K562 (cell line): ENCODE data around the gene CLCN6. TPM values are rescaled to one million over a fixed set of nuclear protein-coding genes. Genes with fewer than 3 reads are reported as not detected.

Experiments used
- ATAC-seq: fragments of 200-7000 bp; cut with Tn5 transposase; 3 replicates; pipeline ENCODE4 v1.9.1; 2020; ENCODE audit warnings: moderate library complexity
- BruUV-seq: library from RNA; stranded (reverse); fragments of 400-500 nt; replicated peaks from 2 replicates; lab custom pipeline; 2021; lab: Mats Ljungman, UMichigan
- CTCF ChIA-PET: fragments of 300-600 bp; formaldehyde crosslinking; extraction: SDS; loops from one replicate; lab custom pipeline; 2021; ENCODE audit warnings: low intra/inter-chr PET ratio; lab: Yijun Ruan, JAX
- POLR2A ChIA-PET: fragments of 300-600, 350-650 bp; sonication (Branson Sonifier 250); formaldehyde crosslinking; extraction: SDS; loops from one replicate; lab custom pipeline; 2021; ENCODE audit warnings: antibody characterized with exemption, inconsistent platforms; lab: Yijun Ruan, JAX
- DNase-seq, 4 experiments: peaks; one replicate each; pipeline versions ENCODE4 v3.0.0 to v3.0.0-alpha.2; 2011 to 2018; ENCODE audit warnings: low spot score in 3 of 4, mixed read lengths in 3 of 4; ENCODE audit errors: extremely low read depth in 1 of 4
- FAIRE-seq: peaks from 2 replicates; lab custom pipeline; 2011; peaks lifted over from hg19 to GRCh38; lab: Jason Lieb, UNC
- H2AFZ ChIP-seq: 2 replicates; pipeline ENCODE4 v1.6.0; 2011; ENCODE audit warnings: low read depth, low read length, control low read depth, inconsistent platforms
- H3K27ac ChIP-seq: fragments of 200-600 bp; 3 replicates; pipeline ENCODE4 v1.8.0; 2011; ENCODE audit warnings: low read depth, mild to moderate bottlenecking, control low read depth, inconsistent platforms, low read length, moderate library complexity, mixed read lengths; ENCODE audit errors: extremely low read depth
- H3K27me3 ChIP-seq, 2 experiments: fragments of 300-600 bp in 1 of 2; 2 replicates in 1 of 2; 3 replicates in 1 of 2; pipeline versions ENCODE4 v1.6.0 to v1.8.0; 2011; ENCODE audit warnings: inconsistent platforms in 2 of 2, low read length in 2 of 2, mild to moderate bottlenecking in 1 of 2, mixed read lengths in 1 of 2, moderate library complexity in 1 of 2; ENCODE audit not compliant: control insufficient read depth in 2 of 2, insufficient read depth in 2 of 2
- H3K36me3 ChIP-seq: fragments of 300-600 bp; 3 replicates; pipeline ENCODE4 v1.8.0; 2011; ENCODE audit warnings: mild to moderate bottlenecking, low read length, inconsistent platforms; ENCODE audit not compliant: control insufficient read depth, insufficient read depth
- H3K4me1 ChIP-seq, 2 experiments: fragments of 200-600 bp in 1 of 2; replicated peaks in 1 of 2; 2 replicates in 1 of 2; 3 replicates in 1 of 2; pipeline versions ENCODE4 v1.5.1 to v1.8.0; 2011; ENCODE audit warnings: inconsistent platforms in 2 of 2, low read length in 2 of 2, mild to moderate bottlenecking in 1 of 2, mixed read lengths in 1 of 2, moderate library complexity in 1 of 2; ENCODE audit not compliant: control insufficient read depth in 2 of 2, insufficient read depth in 2 of 2
- H3K4me2 ChIP-seq: 2 replicates; pipeline ENCODE4 v1.6.1; 2011; ENCODE audit warnings: low read length, control low read depth, inconsistent platforms, mixed read lengths; ENCODE audit not compliant: insufficient read depth
- H3K4me3 ChIP-seq: fragments of 200-600 bp; sonication (generic), shearing (Covaris generic); 2 replicates; pipeline ENCODE4 v1.5.1; 2016; ENCODE audit warnings: control low read depth, inconsistent platforms
- H3K79me2 ChIP-seq: fragments of 200-600 bp; 3 replicates; pipeline ENCODE4 v1.8.0; 2011; ENCODE audit warnings: low read length, inconsistent platforms; ENCODE audit not compliant: control insufficient read depth, insufficient read depth
- H3K9ac ChIP-seq, 2 experiments: 2 replicates each; pipeline versions ENCODE4 v1.6.0 to v1.6.1; 2011; ENCODE audit warnings: low read depth in 2 of 2, low read length in 2 of 2, control low read depth in 1 of 2, inconsistent platforms in 1 of 2, mild to moderate bottlenecking in 1 of 2, mixed read lengths in 1 of 2; ENCODE audit not compliant: insufficient read depth in 1 of 2
- H3K9me1 ChIP-seq: one replicate; pipeline ENCODE4 v1.6.0; 2011; ENCODE audit warnings: inconsistent platforms, mild to moderate bottlenecking, low read length, moderate library complexity; ENCODE audit not compliant: control insufficient read depth, insufficient read depth
- H3K9me3 ChIP-seq: replicated peaks from 2 replicates; pipeline ENCODE4 v1.5.1; 2011; ENCODE audit warnings: low read depth, low read length, inconsistent platforms; ENCODE audit not compliant: control insufficient read depth, insufficient read depth
- H4K20me1 ChIP-seq: replicated peaks from 2 replicates; pipeline ENCODE4 v1.6.1; 2011; ENCODE audit warnings: low read length, inconsistent platforms, mixed read lengths; ENCODE audit not compliant: control insufficient read depth, insufficient read depth
- BACH1 ChIP-seq: fragments of 200-800 bp; sonication (Bioruptor generic); IDR thresholded peaks from 2 replicates; pipeline ENCODE4 v1.6.1; 2016; ENCODE audit warnings: missing genetic modification characterization, missing compliant biosample characterization
- CREM ChIP-seq: IDR thresholded peaks from 2 replicates; pipeline ENCODE4 v1.6.1; 2014; ENCODE audit warnings: antibody characterized with exemption, low read depth
- ELF1 ChIP-seq: fragments of 200-800 bp; sonication (Bioruptor generic); IDR thresholded peaks from 2 replicates; pipeline ENCODE4 v1.6.1; 2016; ENCODE audit warnings: missing genetic modification characterization, missing compliant biosample characterization
- LARP7 ChIP-seq: fragments of 450-650 bp; IDR thresholded peaks from 2 replicates; pipeline ENCODE4 v1.6.1; 2016
- RNF219 ChIP-seq: fragments of 250-450 bp; sonication (Bioruptor Pico); IDR thresholded peaks from 2 replicates; pipeline ENCODE4 v1.5.0; 2022; ENCODE audit warnings: mild to moderate bottlenecking
- SMAD2 ChIP-seq: fragments of 150-350 bp; IDR thresholded peaks from 2 replicates; pipeline ENCODE4 v1.6.1; 2014; ENCODE audit warnings: low read depth, mild to moderate bottlenecking, low read length
- ZBTB33 ChIP-seq: sonication (generic); formaldehyde crosslinking; IDR thresholded peaks from 2 replicates; pipeline ENCODE4 v1.8.1; 2023; ENCODE audit warnings: mild to moderate bottlenecking, missing genetic modification reagents
- ZNF75A ChIP-seq: fragments of 450-650 bp; formaldehyde crosslinking; IDR thresholded peaks from 2 replicates; pipeline ENCODE4 v1.4.0; 2020; ENCODE audit warnings: mild to moderate bottlenecking
- WGBS: fragments of 100-300 bp; shearing (Covaris generic); methylation state at CpG from one replicate; pipeline ENCODE4 v1.1.6; 2016; ENCODE audit warnings: low coverage, mixed read lengths; ENCODE audit not compliant: insufficient coverage; ENCODE audit errors: missing lambda C conversion rate; 5-methylcytosine and 5-hydroxymethylcytosine counted together
- in situ Hi-C: fragments of 300-500 bp; cut with MboI; formaldehyde crosslinking; loops from 4 replicates; pipeline ENCODE4 v1.15.0; 2018; ENCODE audit warnings: inconsistent platforms, mixed read lengths
- intact Hi-C: fragments of 100-400 bp; cut with micrococcal nuclease; formaldehyde crosslinking; loops from 2 replicates; pipeline ENCODE4 v1.14.2; 2022
- polyA plus RNA-seq, 8 experiments: library from polyadenylated mRNA; depleted of rRNA in 4 of 8; stranded (reverse) in 5 of 8; unstranded in 3 of 8; fragments of >200 nt; fragmentation: Nextera tagmentation in 2 of 8; fragmentation: Illumina TruSeq in 1 of 8; extraction: Ambion mirVana in 2 of 8; extraction: Trizol in 1 of 8; gene quantifications; 2 replicates each; pipeline versions ENCODE4 v1.2.1 to v1.2.3, GENCODE V29; 2011 to 2014; ENCODE audit warnings: inconsistent platforms in 1 of 8, missing spikeins in 1 of 8
- total RNA-seq, 7 experiments: library from RNA; depleted of rRNA in 6 of 7; stranded (reverse); fragments of >200 nt in 6 of 7; fragmentation: Illumina TruSeq in 2 of 7; extraction: Trizol in 2 of 7; gene quantifications; 2 replicates each; pipeline versions ENCODE4 v1.2.1 to v1.2.3, GENCODE V29; 2011 to 2021; ENCODE audit warnings: low replicate concordance in 1 of 7
- TF ChIP-seq, protein P1 (sequence below): conservative IDR thresholded peaks from 2 replicates; pipeline ENCODE4 v1.6.1; 2011; ENCODE audit warnings: low read depth, mild to moderate bottlenecking, low read length; ENCODE audit not compliant: control insufficient read depth
- TF ChIP-seq, protein P2 (sequence below): fragments of 450-650 bp; conservative IDR thresholded peaks from 2 replicates; pipeline ENCODE4 v1.6.1; 2016; ENCODE audit warnings: missing genetic modification characterization, low read depth, mild to moderate bottlenecking, control low read depth, missing compliant biosample characterization
- TF ChIP-seq, protein P3 (sequence below): fragments of 250-450 bp; sonication (Bioruptor Pico); IDR thresholded peaks from 2 replicates; pipeline ENCODE4 v1.5.0; 2021

The CLCN6 gene
- total and polyA plus RNA-seq, 9 of the 15 experiments (the other 6 are each of a cell fraction or from before 2014, with no cell fraction given) = 2.0 to 21.8 (median 13.6) TPM

GRCh38 chr1:11858158-11858557 is 52.2 kb downstream of the CLCN6 start:
- Histone ChIP-seq H3K27me3 (peaks cover 40 to 48% of the 10 kb centered on the region in 2 experiments; a peak in 4 of 5 replicates), H3K27ac (no peak overlapping the region), H2AFZ (no peak overlapping the region), H3K79me2 (no peaks in the 10 kb centered on the region), H3K9ac (no peak overlapping the region), H3K4me1 (peaks cover 0 to 10% of the 10 kb centered on the region in 2 experiments; a peak in 2 of 5 replicates), H4K20me1 (peaks cover 16% of the 10 kb centered on the region), H3K4me2 (no peak overlapping the region), H3K36me3 (no peaks in the 10 kb centered on the region), H3K4me3 (no peak overlapping the region), H3K9me3 (no peaks in the 10 kb centered on the region), H3K9me1 (no peaks in the 10 kb centered on the region)
- intact Hi-C loops = no loop called here
- DNase-seq (no peak), ATAC-seq (no peak), FAIRE-seq (no peak)
- no peak for TF ChIP-seq CREM
- TF ChIP-seq RNF219 (CRISPR knock-in tag) = no peak
- no peak for TF ChIP-seq BACH1 (tag)
- TF ChIP-seq ZNF75A = no peak
- TF ChIP-seq, protein P1, sequence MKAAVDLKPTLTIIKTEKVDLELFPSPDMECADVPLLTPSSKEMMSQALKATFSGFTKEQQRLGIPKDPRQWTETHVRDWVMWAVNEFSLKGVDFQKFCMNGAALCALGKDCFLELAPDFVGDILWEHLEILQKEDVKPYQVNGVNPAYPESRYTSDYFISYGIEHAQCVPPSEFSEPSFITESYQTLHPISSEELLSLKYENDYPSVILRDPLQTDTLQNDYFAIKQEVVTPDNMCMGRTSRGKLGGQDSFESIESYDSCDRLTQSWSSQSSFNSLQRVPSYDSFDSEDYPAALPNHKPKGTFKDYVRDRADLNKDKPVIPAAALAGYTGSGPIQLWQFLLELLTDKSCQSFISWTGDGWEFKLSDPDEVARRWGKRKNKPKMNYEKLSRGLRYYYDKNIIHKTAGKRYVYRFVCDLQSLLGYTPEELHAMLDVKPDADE = no peak
- TF ChIP-seq ZBTB33 = no peak
- TF ChIP-seq, protein P2, sequence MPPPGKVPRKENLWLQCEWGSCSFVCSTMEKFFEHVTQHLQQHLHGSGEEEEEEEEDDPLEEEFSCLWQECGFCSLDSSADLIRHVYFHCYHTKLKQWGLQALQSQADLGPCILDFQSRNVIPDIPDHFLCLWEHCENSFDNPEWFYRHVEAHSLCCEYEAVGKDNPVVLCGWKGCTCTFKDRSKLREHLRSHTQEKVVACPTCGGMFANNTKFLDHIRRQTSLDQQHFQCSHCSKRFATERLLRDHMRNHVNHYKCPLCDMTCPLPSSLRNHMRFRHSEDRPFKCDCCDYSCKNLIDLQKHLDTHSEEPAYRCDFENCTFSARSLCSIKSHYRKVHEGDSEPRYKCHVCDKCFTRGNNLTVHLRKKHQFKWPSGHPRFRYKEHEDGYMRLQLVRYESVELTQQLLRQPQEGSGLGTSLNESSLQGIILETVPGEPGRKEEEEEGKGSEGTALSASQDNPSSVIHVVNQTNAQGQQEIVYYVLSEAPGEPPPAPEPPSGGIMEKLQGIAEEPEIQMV (tag) = no peak
- no peak for TF ChIP-seq LARP7
- TF ChIP-seq SMAD2 = no peak
- TF ChIP-seq ELF1 (tag) = no peak
- TF ChIP-seq, protein P3, sequence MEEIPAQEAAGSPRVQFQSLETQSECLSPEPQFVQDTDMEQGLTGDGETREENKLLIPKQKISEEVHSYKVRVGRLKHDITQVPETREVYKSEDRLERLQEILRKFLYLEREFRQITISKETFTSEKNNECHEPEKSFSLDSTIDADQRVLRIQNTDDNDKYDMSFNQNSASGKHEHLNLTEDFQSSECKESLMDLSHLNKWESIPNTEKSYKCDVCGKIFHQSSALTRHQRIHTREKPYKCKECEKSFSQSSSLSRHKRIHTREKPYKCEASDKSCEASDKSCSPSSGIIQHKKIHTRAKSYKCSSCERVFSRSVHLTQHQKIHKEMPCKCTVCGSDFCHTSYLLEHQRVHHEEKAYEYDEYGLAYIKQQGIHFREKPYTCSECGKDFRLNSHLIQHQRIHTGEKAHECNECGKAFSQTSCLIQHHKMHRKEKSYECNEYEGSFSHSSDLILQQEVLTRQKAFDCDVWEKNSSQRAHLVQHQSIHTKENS (CRISPR knock-in tag) = no peak
- CTCF ChIA-PET = interaction anchor here (0.6 kb wide), 1 partner anchor 36 kb away, joined by 3 read pairs; no protein-coding TSS in a partner anchor
- BruUV-seq = no TSS peak
- 3% methylated on average over 14 of the region's 14 CpGs for WGBS
- POLR2A ChIA-PET = interaction anchor here (0.6 to 1.5 kb wide), 3 partner anchors 10 to 20 kb away, joined by 3 to 4 read pairs (median 3); partner anchors contain the start of gene NPPA
- in situ Hi-C loops = no loop called here
